HL-60 (cell line): ENCODE results near the gene PDHX.
A peak's percentile ranks its signal among the peaks of the same experiment; 100 is the strongest.

Experiments
- DNase-seq, 2 experiments: peaks; one replicate each; pipeline ENCODE4 v3.0.0-alpha.2; 2010 to 2020; ENCODE audit warnings: low read depth in 1 of 2, low spot score in 1 of 2
- H3K27ac ChIP-seq: fragments of 250-450 bp; sonication (Bioruptor Pico); replicated peaks from 2 replicates; pipeline ENCODE4 v1.5.1; 2020; ENCODE audit warnings: mild to moderate bottlenecking, moderate library complexity
- H3K27me3 ChIP-seq: fragments of 250-450 bp; sonication (Bioruptor Pico); 2 replicates; pipeline ENCODE4 v1.5.1; 2021; ENCODE audit warnings: mild to moderate bottlenecking, moderate library complexity; ENCODE audit not compliant: insufficient read depth, poor library complexity, severe bottlenecking
- H3K4me3 ChIP-seq: replicated peaks from 2 replicates; pipeline ENCODE4 v1.5.1; 2011; ENCODE audit warnings: mild to moderate bottlenecking, control low read depth, low read length; ENCODE audit not compliant: insufficient read depth
- CTCF ChIP-seq: IDR thresholded peaks from one replicate; pipeline ENCODE4 v1.5.1; 2011; ENCODE audit warnings: low read length, control low read depth, inconsistent platforms; ENCODE audit not compliant: insufficient read depth
- GABPA ChIP-seq: IDR thresholded peaks from 2 replicates; pipeline ENCODE4 v1.6.1; 2012; ENCODE audit warnings: low read depth
- POLR2AphosphoS5 ChIP-seq: IDR thresholded peaks from 2 replicates; pipeline ENCODE4 v1.6.1; 2012; ENCODE audit warnings: low read depth
- REST ChIP-seq: IDR thresholded peaks from 2 replicates; pipeline ENCODE4 v1.6.1; 2012; ENCODE audit warnings: low read depth; ENCODE audit not compliant: insufficient replicate concordance
- SPI1 ChIP-seq: IDR thresholded peaks from 2 replicates; pipeline ENCODE4 v1.6.1; 2012; ENCODE audit warnings: low read depth, mild to moderate bottlenecking, borderline replicate concordance

PDHX gene

GRCh38 chr11:34994854-34995253, 78.4 kb downstream of the PDHX start:
- Histone ChIP-seq H3K27me3 (no peaks in the 10 kb centered on the region), H3K4me3 (no peak overlapping the region), H3K27ac (no peak overlapping the region)
- TF ChIP-seq POLR2AphosphoS5 (no peak), GABPA (no peak), REST (no peak), SPI1 (no peak), CTCF (no peak)
- DNase-seq = no peak

GRCh38 chr11:34996958-34997357, 80.5 kb downstream of the PDHX start:
- DNase-seq = no peak
- Histone ChIP-seq H3K27ac (peak overlapping the region; percentile 5; the same call in 1 of the 2 replicates), H3K4me3 (no peak overlapping the region), H3K27me3 (no peaks in the 10 kb centered on the region)
- TF ChIP-seq POLR2AphosphoS5 = no peak
- peak; percentile 48; the same call in 1 of the 2 replicates for TF ChIP-seq SPI1
- TF ChIP-seq REST = no peak

- no peaks in the 10 kb centered on the region for H3K27me3 ChIP-seq
- no peak for TF ChIP-seq GABPA
- no peak for TF ChIP-seq REST
- TF ChIP-seq POLR2AphosphoS5 = no peak
- no peak for TF ChIP-seq SPI1
- no peak for TF ChIP-seq CTCF
- no peak overlapping the region for H3K27ac ChIP-seq
- DNase-seq = no peak
- H3K4me3 ChIP-seq = no peak overlapping the region
Observed at GRCh38 chr11:34997952-34998528, 81.6 kb downstream of the PDHX start.
